HUES6 (cell line): ENCODE data around the gene SARS1.

Experiments used
- H3K27ac ChIP-seq: 2 replicates; pipeline ENCODE4 v1.7.0; 2013; ENCODE audit warnings: low read depth, mild to moderate bottlenecking, low read length, inconsistent platforms
- H3K27me3 ChIP-seq: 2 replicates; pipeline ENCODE4 v1.6.1; 2013; ENCODE audit warnings: low read length; ENCODE audit not compliant: control insufficient read depth, insufficient read depth
- H3K36me3 ChIP-seq: 2 replicates; pipeline ENCODE4 v1.6.1; 2013; ENCODE audit warnings: low read length; ENCODE audit not compliant: control insufficient read depth, insufficient read depth
- H3K4me1 ChIP-seq: 2 replicates; pipeline ENCODE4 v1.6.1; 2013; ENCODE audit warnings: low read length; ENCODE audit not compliant: control insufficient read depth, insufficient read depth
- H3K4me3 ChIP-seq: 2 replicates; pipeline ENCODE4 v1.5.1; 2013; ENCODE audit warnings: low read depth, low read length
- H3K9ac ChIP-seq: one replicate; pipeline ENCODE4 v1.6.1; 2013; ENCODE audit warnings: mild to moderate bottlenecking, low read length
- H3K9me3 ChIP-seq: 2 replicates; pipeline ENCODE4 v1.6.1; 2013; ENCODE audit warnings: low read depth, low read length; ENCODE audit not compliant: control insufficient read depth, insufficient read depth

The SARS1 gene

GRCh38 chr1:109184687-109185086 is 29.0 kb upstream of the SARS1 start:
- Histone ChIP-seq H3K36me3 (no peaks in the 10 kb centered on the region), H3K9ac (no peak overlapping the region), H3K4me3 (no peak overlapping the region), H3K9me3 (no peaks in the 10 kb centered on the region), H3K27ac (no peak overlapping the region), H3K4me1 (peaks cover 6% of the 10 kb centered on the region; the same call in 1 of the 2 replicates), H3K27me3 (no peaks in the 10 kb centered on the region; the same call in 1 of the 2 replicates)

DNA sequence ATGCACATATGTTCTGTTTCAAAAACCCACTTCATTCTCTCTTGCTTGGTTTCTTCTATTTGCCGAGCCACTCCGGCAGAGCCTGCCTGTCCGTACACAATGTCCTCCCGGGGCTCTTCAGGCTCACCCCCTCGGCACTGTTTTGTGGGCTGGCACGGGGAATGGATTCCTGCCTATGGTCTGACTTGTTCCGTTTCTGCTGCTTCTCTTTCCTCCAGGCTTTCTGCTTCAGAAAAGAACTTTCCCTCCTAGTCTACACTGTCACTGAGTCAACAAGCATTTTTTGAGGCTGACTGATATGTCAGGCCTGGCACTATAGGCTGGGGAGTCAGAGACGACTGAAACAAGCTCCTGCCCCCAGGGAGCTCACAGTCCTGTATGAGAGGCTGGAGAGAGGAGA is 28.4 kb upstream of the SARS1 start:
- Histone ChIP-seq H3K9ac (no peak overlapping the region), H3K4me3 (no peak overlapping the region), H3K27ac (no peak overlapping the region)

GRCh38 chr1:109185990-109186732 is 27.6 kb upstream of the SARS1 start:
- no peak overlapping the region for H3K4me3 ChIP-seq
- no peaks in the 10 kb centered on the region for H3K36me3 ChIP-seq
- H3K27me3 ChIP-seq: no peaks in the 10 kb centered on the region; the same call in 1 of the 2 replicates
- no peak overlapping the region for H3K27ac ChIP-seq
- H3K9me3 ChIP-seq: no peaks in the 10 kb centered on the region
- peaks cover 6% of the 10 kb centered on the region; the same call in 1 of the 2 replicates for H3K4me1 ChIP-seq
- no peak overlapping the region for H3K9ac ChIP-seq

More for the DNA sequence above, 28.4 kb upstream of the SARS1 start:
- Histone ChIP-seq H3K27me3 (no peaks in the 10 kb centered on the region; the same call in 1 of the 2 replicates), H3K9me3 (no peaks in the 10 kb centered on the region), H3K4me1 (peaks cover 6% of the 10 kb centered on the region; the same call in 1 of the 2 replicates), H3K36me3 (no peaks in the 10 kb centered on the region)

- H3K27me3 ChIP-seq: no peaks in the 10 kb centered on the region; the same call in 1 of the 2 replicates
- H3K9me3 ChIP-seq: no peaks in the 10 kb centered on the region
- H3K36me3 ChIP-seq: no peaks in the 10 kb centered on the region
- H3K4me3 ChIP-seq: no peak overlapping the region
- H3K9ac ChIP-seq: no peak overlapping the region
- no peak overlapping the region for H3K27ac ChIP-seq
- H3K4me1 ChIP-seq: peaks cover 6% of the 10 kb centered on the region; the same call in 1 of the 2 replicates
These were observed 27.0 kb upstream of the SARS1 start for GRCh38 chr1:109186733-109187086.

GRCh38 chr1:109187127-109187526 is 26.6 kb upstream of the SARS1 start:
- Histone ChIP-seq H3K4me3 (no peak overlapping the region), H3K27ac (no peak overlapping the region), H3K36me3 (no peaks in the 10 kb centered on the region), H3K4me1 (peaks cover 6% of the 10 kb centered on the region; the same call in 1 of the 2 replicates), H3K9me3 (no peaks in the 10 kb centered on the region), H3K9ac (no peak overlapping the region), H3K27me3 (no peaks in the 10 kb centered on the region; the same call in 1 of the 2 replicates)

GRCh38 chr1:109188200-109188599 is 25.5 kb upstream of the SARS1 start:
- H3K4me1 ChIP-seq: peaks cover 6% of the 10 kb centered on the region; the same call in 1 of the 2 replicates
- H3K27ac ChIP-seq: no peak overlapping the region

DNA sequence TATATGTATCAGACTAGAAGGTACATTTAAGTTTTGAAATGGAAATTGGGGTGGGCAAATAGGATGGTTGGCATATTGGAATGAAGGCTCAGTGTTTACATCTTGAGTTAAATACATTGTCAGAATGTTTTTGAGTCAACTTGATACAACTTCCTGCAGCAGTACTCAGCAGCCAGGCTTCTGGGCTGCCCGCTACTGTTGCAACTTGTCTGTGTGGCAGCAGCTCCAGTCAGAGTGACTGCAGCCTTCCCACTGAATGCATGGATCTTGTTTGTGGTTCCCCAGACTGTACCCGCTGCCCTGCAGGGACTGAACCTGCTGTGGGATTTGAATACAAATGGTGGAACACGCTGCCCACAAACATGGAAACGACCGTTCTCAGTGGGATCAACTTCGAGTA is 24.9 kb upstream of the SARS1 start:
- peaks cover 6% of the 10 kb centered on the region; the same call in 1 of the 2 replicates for H3K4me1 ChIP-seq
- no peak overlapping the region for H3K4me3 ChIP-seq
- no peak overlapping the region for H3K9ac ChIP-seq
- H3K27me3 ChIP-seq: no peaks in the 10 kb centered on the region; the same call in 1 of the 2 replicates
- H3K36me3 ChIP-seq: no peaks in the 10 kb centered on the region
- no peaks in the 10 kb centered on the region for H3K9me3 ChIP-seq
- no peak overlapping the region for H3K27ac ChIP-seq

More at GRCh38 chr1:109188200-109188599, 25.5 kb upstream of the SARS1 start:
- Histone ChIP-seq H3K36me3 (no peaks in the 10 kb centered on the region), H3K4me3 (no peak overlapping the region), H3K9me3 (no peaks in the 10 kb centered on the region), H3K27me3 (no peaks in the 10 kb centered on the region; the same call in 1 of the 2 replicates), H3K9ac (no peak overlapping the region)

DNA sequence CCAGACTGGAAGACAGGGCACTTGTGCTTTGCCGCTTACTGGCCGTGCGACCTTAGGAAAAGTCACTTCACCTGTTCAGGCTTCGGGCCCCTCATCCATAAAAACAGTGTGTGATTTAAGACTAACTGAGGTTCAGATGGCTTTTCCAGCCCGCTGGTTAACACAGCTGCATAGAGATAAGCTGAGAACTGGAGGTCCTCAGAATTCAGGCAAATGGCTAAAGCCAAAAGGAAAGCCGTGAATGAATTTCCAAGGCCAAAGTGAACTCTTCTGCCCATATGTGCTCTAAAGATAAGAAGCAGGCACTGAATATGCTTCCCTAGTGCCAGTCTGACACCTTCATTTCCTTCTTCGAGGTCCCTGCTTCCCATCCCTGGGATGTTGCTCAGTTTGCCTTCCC is 23.5 kb upstream of the SARS1 start:
- Histone ChIP-seq H3K36me3 (no peaks in the 10 kb centered on the region), H3K4me3 (no peak overlapping the region), H3K4me1 (peaks cover 6% of the 10 kb centered on the region; the same call in 1 of the 2 replicates), H3K9me3 (no peaks in the 10 kb centered on the region), H3K27ac (no peak overlapping the region), H3K9ac (no peak overlapping the region), H3K27me3 (no peaks in the 10 kb centered on the region; the same call in 1 of the 2 replicates)

DNA sequence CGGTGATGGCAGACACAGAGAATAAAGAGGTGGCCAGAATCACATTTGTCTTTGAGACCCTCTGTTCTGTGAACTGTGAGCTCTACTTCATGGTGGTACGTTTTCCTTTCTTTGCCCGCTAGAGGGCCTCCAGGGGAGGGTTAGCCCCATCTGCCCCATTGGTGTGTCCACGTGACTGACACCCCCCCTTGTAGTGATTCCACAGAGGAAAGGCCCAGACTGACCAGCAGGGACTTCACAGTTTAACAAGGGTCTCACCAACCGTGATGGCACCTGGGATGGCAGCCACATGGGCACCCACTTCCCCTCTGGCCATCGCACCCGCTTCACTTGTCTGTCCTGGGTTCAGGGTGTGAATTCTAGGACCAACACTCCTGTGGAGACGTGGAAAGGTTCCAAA is 22.3 kb upstream of the SARS1 start:
- Histone ChIP-seq H3K9me3 (no peaks in the 10 kb centered on the region), H3K36me3 (no peaks in the 10 kb centered on the region), H3K4me3 (no peak overlapping the region), H3K4me1 (peaks cover 2% of the 10 kb centered on the region; the same call in 1 of the 2 replicates), H3K27ac (no peak overlapping the region), H3K9ac (no peak overlapping the region), H3K27me3 (no peaks in the 10 kb centered on the region; the same call in 1 of the 2 replicates)

DNA sequence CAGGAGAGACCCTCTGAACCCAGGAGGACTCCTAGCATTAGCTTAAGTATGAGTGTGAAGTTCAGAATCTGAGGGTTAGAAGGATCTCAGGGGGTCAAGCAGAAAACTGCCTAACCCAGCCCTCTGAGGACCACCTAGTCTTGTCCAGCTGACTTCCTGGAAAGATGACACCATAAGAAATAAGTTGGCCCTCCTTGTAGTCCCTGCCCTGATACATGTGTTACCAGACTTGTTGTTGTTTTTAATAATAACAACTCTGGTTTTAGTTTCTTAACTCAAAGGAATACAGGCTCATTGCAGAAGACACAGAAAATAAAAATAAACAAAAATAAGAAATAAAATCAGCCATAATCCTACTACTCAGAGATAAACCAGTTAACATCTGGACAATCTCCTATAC is 21.8 kb upstream of the SARS1 start:
- no peaks in the 10 kb centered on the region; the same call in 1 of the 2 replicates for H3K27me3 ChIP-seq
- no peak overlapping the region for H3K4me3 ChIP-seq
- H3K9ac ChIP-seq: no peak overlapping the region
- H3K27ac ChIP-seq: no peak overlapping the region
- H3K4me1 ChIP-seq: no peaks in the 10 kb centered on the region
- no peaks in the 10 kb centered on the region for H3K36me3 ChIP-seq
- no peaks in the 10 kb centered on the region for H3K9me3 ChIP-seq

DNA sequence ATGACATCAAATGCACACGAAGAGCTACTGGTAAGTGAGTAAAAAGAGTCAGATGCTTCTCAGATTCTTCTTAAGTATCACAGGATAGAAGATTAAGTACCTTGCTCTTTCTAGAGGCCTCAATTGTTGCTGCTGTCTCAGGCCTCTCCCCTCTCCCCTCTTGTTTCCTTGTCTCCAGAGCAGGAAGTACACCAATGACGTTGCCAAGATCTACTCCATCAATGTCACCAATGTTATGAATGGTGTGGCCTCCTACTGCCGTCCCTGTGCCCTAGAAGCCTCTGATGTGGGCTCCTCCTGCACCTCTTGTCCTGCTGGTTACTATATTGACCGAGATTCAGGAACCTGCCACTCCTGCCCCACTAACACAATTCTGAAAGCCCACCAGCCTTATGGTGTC is 21.3 kb upstream of the SARS1 start:
- no peak overlapping the region for H3K27ac ChIP-seq
- no peaks in the 10 kb centered on the region for H3K36me3 ChIP-seq
- H3K9me3 ChIP-seq: no peaks in the 10 kb centered on the region
- no peaks in the 10 kb centered on the region; the same call in 1 of the 2 replicates for H3K27me3 ChIP-seq
- H3K9ac ChIP-seq: no peak overlapping the region
- H3K4me3 ChIP-seq: no peak overlapping the region
- no peaks in the 10 kb centered on the region; the same call in 1 of the 2 replicates for H3K4me1 ChIP-seq
